Right kidney (tissue), 1 donor: Measurements from ENCODE around the gene CELF1.

Source experiments
- DNase-seq: peaks from one replicate; pipeline ENCODE4 v3.0.0-alpha.2; 2016

CELF1 gene

DNA sequence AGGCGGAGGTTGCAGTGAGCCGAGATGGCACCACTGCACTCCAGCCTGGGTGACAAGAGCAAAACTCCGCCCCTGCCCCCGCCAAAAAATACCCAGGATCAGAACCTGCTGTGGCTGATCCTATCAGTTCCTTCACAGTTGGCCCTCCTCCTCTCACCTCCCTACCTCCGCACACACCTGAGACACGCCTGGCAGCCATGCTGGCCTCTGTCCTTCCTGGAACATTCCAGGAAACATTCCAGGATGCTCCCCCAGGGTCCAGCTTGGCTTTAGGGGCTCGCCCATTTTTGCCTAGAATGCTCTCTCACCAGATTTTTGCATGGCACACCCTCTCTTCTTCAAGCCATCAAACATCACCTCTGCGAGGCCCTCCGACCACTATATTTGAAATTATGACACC is 106.1 kb downstream of the CELF1 start:
- no peak for DNase-seq

DNA sequence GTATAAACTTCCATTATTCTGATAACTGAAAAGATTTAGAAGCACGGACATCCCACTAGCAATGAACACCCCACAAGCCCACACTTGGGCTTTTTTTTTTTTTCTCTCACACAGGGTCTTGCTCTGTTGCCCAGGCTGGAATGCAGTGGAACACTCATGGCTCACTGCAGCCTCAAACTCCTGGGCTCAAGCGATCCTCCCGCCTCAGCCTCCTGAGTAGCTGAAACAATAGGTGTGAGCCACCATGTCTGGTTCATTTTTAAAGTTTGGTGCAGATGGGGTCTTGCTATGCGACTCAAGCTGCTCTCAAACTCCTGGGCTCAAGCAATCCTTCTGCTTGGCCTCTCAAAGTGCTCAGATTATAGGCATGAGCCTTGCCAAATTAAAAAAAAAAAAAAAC is 107.1 kb downstream of the CELF1 start:
- DNase-seq, result no peak

DNA sequence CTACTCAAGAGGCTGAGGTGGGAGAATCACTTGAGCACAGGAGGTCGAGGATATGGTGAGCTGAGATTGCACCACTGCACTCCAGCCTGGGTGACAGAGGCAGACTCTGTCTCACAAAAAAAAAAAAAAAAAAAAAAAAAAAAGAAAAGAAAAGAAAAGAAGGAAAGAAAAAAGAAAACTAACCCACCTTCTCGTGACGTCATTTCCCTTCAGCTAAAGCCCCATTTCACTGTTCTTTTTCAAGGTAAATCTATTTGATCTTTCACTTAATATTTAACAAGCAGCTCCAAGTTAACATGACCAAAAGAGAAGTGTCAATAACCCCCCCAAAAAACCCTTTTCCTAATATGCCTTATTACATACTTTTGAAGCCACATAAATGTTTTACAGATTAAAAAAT is 109.1 kb downstream of the CELF1 start:
- no peak for DNase-seq

DNA sequence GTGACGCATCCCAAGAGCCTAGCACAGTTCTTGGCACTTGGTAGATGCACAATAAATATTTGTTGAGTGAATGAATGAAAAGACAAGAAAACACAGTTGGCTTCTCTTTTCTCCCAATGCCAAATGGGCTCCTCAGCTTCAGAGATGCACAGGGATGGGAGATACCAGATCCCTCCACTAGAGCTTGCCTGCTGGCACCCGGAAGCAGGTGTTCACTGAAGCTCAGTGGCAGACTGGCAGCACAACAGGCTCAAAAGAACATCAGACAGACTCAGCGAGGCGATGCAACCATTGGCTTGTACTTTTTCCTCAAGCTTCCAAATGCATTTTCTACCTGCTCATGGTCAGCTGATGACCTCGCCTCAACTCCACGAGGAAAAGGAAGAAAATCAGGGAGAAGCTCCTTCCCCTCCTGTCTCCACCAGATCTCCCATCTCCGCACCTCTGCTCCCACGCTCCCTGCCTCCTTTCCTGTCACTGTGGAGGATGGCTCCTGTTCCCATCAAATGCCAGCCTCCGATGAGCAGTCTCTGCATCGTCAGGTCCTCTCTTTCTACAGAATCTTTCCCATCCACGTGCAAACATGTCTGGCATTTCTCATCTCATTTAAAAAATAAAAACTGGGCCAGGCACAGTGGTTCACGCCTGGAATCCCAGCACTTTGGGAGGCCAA is 109.8 kb downstream of the CELF1 start:
- DNase-seq, result no peak

DNA sequence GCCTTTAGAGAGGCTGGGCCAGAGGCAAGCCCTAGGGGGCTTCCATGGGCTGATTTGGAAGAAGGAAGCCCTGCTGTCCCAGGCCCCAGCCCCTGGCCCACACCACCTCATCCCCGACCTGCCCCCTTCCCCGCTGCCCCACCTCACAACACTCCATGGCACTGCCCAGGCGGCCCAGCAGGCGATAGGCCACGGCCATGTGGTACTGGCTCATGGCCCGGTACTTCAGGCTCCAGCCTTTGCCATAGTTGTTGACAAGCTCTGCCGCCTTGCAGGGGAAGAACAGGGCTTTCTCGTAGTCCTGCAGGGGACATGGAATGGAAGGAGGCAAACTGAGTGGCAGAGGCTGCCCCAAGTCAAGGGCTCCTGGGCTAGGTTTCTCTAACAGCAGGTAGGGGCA is 110.4 kb downstream of the CELF1 start:
- DNase-seq, result no peak

DNA sequence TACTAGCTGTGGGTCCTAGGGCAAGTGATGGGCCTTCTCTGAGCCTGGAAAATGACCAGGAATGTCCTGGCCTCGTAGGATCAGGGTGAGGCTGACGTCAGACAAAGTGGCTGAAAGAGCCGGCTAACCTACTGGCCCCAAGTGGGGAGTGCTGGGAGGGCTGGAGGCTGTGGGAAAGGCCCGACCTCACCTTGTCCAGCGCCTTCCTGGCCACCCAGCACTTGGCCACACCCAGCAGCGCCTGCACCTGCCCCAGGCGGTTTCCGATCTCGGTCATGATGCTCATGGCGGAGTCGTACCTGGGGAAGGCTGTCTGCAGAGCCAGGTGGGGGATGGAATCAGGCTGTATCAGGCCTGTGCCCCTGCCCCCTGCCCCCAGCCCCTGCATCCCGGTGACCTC is 111.5 kb downstream of the CELF1 start:
- DNase-seq, result no peak

DNA sequence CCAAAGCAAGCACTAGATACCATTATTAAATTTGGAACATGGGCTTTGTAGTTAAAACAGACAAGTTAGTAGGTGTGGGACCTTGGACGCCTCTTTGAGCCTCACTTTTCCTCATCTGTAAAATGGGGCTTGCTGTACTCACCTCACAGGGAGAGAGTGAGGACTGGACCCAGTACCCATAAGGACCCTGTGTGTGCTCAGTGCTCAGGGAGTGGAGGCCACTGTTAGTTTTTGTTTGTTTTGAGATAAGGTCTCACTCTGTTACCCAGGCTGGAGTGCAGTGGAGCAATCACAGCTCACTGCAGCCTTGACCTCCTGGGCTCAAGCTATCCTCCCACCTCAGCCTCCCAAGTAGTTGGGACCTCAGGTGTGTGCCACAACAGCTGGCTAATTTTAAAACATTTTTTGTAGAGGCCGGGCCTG is 112.9 kb downstream of the CELF1 start:
- DNase-seq, result no peak

DNA sequence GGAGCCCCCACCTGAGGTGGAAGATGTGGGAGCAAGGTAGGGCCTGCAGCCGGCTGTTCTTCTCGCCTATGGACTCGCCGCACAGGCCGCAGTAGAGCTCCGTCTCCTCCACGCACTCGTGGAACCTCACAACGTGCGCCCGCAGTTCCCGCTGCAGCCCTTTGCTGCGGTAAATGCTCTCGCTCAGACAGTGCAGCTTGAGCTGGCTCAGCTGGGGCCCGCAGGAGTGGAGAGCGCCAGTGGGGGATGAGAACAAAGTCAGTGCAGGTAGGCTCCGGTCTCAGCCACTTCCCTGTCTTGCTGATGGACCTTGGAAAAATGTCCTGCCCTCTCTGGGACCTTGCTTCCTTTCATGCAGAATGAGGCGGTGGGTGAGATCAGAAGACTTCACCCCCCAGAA is 114.2 kb downstream of the CELF1 start:
- no peak for DNase-seq

DNA sequence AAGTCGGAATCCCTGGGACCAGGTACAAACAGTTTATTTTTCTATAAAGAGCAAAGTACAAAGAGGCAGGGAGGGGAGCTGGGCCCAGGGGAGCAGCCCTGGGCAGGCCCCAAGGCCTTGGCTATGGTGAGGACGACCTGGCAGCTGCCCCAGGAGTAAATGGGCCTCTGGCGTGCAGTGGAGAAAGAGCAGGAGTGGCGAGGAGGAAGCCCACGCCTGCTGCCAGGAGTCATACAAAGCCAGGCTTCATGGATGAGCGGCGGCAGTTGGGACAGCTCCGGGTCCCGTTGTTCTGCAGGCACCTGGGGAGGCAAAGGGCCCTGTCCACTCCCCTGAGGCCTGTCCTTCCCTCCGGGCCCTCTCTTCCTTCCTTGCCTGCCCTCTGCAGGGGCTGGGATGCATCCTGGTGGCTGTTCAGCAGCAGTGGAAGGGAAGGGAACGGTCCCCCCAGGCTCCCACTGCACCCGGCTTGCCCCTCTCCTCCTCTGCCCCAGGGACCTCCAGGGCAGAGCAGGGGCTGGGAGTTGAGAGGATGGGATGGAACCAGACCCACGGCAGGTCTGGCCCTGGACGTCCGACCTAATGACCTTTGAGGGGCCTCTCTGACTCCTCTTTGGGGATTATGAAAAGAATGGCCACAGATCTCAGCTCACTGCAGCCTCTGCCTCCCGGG is 115.0 kb downstream of the CELF1 start:
- DNase-seq, result no peak

DNA sequence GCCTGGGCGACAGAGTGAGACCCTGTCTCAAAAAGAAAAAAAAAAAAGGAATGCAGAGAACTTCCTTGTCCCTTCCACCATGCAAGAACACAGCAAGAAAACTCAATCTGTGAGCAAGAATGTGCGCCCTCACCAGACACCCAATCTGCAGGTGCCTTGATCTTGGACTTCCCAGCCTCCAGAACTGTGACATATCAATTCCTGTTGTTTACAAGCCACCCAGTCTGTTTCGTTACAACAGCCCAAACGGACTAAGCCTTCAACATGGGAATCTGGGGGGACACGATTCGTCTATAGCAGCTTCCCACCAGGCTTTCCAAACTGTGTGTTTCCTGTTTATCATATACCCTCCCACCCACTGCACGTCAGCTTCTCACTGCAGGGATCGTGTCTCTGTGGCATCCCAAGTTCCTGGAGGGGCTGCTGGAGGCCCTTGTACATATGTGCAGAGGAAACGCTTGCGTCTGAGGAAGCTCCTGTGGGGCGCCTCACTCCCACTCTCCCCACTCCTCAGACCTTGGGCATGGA is 115.7 kb downstream of the CELF1 start:
- DNase-seq, result no peak

DNA sequence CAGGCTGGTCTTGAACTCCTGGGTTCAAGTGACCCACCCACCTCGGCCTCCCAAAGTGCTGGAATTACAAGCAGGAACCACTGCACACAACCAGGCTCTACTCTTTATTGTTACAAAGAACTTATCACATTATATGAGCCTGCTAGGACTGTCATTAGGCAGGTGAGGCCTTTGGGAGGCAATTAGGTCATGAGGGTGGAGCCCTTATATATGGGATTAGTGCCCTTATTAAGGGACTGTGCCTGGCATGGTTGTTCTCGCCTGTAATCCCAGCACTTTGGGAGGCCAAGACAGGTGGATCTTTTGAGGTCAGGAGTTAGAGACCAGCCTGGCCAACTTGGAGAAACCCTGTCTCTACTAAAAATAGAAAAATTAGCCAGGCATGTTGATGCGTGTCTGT is 116.2 kb downstream of the CELF1 start:
- no peak for DNase-seq

DNA sequence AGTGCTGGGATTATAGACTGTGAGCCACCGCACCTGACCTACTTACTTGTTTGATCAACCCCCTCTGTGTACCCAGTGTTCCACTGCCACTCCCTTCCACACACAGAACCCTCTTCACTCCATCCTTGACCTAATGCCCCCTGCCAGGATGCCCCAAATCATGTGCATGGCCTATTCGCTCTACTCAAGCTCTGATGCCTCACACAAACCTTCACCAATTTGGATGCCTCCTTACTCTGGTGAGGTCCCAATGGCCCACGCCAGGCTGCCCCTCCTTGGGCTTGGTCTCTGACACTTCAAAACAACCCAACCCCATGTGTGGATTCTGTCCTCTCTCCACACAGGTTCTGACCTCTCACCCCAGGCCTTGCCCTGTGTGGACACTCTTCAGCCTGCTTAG is 117.2 kb downstream of the CELF1 start:
- DNase-seq, result no peak

DNA sequence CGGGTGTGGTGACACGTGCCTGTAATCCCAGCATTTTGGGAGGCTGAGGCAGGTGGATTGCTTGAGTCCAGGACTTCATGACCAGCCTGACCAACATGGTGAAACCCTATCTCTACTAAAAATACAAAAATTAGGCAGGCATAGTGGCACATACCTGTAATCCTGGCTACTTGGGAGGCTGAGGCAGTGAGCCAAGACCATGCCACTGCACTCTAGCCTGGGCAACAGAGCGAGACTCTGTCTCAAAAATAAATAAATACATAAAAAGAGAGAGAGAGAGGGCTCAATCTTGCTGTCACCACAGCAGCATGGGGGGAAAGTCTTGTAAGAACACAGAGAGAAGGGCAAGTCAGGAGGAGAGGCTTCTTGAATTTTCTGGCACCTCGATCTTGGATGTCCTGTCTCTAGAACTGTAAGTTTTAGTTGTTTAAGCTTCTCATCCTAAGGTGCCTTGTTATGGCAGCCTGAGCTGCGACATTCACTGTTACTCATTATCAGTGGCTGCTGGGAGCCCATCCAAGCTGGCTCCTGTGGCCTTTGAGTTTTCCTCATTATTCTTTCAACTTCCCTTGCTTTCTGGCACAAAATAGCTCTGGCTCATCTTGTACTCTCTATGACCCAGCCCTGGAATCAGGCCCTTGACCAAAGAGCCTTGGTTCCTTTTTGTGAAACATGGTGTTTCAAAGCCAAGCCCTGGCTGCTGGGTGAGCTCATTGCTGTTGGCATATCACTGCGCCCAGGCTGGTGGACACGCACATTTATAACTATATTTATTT is 118.7 kb downstream of the CELF1 start:
- DNase-seq, result no peak

DNA sequence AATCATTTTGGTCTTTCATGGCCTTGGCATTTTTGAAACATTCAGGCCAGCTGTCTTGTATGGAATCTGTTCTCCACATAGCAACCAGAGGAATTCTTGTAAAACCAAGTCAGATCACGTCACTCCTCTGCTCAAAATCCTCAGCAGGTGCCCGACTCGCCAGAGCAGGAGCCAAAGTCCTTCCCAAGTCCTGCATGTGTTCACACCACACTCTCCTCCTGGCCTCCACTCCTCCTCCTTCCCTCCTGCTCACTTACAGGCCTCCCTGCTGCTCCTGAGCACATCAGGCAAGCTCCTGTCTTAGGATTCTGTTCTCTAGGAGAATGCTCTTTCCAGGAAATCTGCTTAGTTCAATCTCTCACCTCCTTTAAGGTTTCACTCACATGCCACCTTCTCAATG is 119.8 kb downstream of the CELF1 start:
- no peak for DNase-seq

DNA sequence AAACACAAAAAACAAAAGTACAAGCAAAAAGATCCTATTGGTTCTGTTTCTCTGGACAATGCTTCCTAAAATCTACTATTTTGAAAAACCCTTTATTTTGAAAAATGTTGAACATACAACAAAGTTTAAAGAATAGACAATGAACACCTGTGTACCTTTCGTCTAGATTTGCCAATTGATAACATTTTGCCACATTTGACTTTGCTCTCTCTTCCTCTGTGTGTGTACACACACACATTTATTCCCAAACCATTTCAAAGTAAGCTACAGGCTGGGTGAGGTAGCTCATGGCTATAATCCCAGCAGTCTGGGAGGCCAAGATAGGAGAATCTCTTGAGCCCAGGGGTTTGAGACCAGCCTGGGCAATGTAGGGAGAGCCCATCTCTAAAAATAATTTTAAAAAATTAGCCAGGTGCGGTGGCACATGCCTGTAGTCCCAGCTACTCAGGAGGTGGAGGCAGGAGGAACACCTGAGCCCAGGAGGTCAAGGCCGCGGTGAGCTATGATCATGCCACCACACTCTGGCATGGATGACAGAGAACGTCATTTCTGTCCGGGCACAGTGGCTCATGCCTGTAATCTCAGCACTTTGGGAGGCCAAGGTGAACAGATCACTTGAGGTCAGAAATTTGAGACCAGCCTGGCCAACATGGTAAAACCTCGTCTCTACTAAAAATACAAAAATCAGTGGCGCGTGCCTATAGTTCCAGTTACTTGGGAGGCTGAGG is 121.4 kb downstream of the CELF1 start:
- no peak for DNase-seq

DNA sequence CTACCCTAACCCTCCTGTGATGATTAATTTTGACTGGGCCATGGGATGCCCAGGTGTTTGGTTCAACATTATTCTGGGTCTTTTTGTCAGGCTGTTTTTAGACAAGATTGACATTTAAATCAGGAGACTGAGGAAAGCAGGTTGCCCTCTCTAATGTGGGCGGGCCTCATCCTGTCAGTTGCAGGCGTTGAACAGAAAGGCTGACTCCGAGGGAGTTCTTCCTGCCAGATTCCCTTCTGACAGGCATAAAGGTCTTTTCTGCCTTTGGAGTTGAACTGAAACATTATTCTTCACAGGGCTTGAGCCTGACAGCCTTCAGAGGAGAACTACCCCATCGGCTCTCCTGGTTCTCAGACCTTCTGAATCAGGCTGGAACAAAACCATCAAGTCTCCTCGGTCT is 122.4 kb downstream of the CELF1 start:
- DNase-seq, result no peak

DNA sequence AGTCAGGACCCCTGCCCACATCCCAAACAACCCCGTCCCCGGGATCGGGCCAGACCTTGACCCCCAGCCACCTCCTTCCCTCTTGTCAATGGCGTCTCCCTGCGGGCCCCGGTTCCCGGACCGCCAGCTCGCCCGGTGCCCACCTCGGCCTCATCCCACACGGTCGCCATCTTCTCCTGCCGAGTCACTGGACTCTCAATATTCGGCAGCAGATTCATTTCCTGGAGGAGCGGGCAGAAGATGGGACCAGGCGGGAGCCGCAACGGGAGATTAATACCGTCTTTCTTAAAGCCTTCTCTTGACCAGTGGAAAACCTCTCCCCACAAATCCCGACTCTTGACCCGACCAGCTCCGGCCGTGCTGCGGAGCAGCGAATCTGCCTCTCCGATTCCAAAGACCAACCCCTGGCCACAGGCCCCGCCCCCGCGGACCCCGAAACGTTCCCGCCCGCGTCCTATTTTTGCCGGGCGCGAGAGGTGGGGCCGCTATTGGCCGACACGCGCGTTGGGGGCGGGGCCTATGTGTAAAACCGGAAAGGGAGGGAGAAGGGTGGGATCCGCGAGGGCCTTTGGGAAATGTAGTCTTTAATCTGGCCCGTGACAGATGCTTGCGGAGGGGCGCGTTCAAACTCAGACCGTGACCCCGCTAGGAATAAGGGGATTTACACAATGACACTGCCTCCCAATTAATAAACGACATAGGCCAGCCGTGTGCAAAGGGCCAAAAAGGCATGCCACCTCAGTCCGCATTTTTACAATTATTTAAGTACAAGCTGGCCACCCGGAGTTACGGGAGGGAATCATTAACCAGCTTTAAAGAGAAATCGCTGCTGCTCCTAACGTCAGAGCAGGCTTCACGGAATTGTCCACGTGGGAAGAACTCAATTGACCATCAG is 126.6 kb downstream of the CELF1 start, which contains the start of gene PSMC3:
Gene PSMC3 (minus strand): TSS at position 378 of the 895 bp plus-strand sequence. CDS start 160 bp downstream, at position 218.
- peak; percentile 99 for DNase-seq

DNA sequence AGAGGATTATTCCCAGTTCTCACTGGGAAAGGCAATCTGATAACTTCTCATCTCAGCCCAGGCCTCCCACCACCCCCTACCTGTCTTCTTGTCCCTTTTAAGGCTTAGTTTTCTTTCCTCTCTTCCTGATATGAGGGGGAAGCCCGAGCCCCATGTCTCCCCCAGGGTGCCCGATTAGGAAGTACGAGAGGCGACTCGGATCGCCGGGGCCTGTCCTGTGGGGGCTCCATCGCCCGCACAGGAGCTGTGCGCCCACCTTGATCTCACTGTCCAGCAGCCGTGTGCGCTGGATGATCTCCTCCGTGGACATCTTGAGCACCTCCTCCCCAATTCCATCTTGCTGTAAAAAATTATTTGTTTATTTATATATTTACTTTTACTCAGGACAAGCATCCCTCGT is 127.3 kb downstream of the CELF1 start:
- DNase-seq, result no peak

DNA sequence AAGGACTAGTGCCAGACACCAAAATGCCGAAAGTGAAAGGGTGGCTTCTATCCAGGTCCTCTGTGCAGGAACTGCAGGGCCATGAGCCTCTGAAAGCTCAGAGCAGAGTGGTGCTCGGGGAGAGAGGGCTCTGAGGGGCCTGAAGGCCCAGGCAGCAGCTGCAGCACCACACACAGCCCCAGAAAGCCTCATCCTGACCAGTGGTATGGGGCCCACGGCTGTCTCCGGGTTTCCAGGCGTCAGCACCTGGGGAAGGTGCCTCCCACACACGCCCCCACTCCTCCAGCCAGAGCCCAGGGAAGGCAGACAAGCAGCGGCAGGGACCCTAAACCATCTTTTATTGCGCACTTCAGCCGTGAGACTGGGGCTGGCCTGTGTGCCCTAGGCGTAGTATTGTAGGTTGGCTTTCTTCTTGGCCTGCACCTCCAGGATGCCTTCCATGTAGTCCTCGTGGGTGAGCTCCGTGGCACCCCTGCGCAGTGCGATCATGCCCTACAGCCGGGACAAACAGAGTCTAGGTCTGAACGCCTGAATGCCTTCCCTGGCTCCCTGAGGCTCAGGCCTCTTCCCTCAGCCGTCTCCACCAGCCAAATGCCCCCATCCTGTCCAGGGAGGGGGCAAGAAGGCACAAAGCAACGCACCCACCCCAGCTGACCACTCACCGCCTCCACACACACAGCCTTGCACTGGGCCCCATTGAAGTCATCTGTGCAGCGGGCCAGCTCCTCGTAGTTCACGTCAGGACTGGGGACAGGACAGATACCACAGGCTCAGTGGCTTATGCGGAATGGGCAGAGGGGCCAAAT is 134.3 kb downstream of the CELF1 start:
- no peak for DNase-seq

DNA sequence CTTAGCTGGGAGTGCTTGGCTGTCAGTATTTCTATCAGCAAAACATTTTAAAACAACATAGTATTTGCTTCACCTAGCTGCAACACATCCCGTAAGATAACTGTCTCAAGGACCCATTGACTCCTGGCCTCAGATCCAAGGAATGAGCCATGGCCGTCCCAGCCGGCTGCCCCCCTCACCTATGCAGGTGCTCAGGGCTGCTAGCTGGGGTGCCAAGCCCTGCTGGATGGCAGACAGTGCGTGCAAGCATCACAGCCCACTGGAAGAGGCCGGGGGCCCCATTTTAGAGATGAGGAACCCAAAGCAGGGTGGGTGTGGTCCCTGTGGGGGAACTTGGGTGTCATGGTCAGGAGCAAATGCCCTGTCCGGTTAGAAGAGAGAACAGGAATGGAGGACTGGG is 135.2 kb downstream of the CELF1 start:
- DNase-seq, result no peak
